NCI-H446 treated with DMSO at 0.1 percent for 48 hours (cell line): Measurements from ENCODE around the gene CCSAP.

Source experiments
- DNase-seq: peaks from one replicate; lab custom pipeline; 2025; lab: John Stamatoyannopoulos, UW

CCSAP gene

DNA sequence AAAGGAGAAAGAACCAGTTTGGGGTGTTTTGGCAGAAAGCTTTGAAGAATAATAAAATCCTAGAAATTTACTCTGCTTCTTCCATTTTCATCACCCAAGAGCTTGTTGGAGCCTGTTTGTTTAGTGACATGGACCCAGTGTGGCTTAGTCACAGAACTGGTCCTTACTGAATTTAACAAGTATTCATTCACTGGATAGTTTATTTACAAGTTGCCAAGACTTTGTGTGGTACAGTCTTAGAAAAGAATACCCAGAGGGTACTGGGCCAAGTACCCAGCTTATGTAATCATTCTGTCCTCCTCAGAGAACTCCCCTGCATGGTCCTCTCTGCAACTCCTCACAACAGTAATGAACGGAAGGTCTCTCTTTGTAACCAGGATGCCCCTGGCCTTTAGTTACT is 55.6 kb downstream of the CCSAP start:
- DNase-seq: no peak

DNA sequence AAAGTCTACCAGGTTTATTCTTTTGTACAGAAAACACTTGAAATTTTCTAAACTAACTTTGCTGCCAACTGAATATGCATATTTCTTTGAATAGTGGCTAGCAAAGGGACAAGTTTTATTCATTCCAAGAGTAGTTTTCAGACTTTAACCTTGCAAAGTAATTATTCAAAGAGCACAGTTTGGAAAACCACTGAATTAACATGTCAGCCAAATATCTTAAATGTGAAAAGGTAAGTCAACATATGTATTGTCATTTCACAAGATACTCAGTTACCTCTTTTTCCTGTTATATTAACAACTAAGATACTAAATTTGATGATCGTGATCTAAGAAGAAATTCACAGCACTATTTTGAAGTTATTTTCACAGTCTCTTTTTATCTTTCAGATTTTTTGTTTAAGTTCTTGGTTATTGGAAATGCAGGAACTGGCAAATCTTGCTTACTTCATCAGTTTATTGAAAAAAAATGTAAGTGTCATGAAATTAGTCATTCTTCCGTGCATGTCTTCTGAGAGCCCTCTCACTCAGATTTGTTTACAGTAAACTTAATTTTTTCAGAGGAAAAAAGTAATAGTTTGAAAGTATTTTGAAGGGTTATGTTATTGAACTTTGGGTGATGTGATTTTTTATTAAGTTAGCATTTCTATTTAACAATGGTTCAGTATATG is 56.6 kb downstream of the CCSAP start:
- no peak for DNase-seq

DNA sequence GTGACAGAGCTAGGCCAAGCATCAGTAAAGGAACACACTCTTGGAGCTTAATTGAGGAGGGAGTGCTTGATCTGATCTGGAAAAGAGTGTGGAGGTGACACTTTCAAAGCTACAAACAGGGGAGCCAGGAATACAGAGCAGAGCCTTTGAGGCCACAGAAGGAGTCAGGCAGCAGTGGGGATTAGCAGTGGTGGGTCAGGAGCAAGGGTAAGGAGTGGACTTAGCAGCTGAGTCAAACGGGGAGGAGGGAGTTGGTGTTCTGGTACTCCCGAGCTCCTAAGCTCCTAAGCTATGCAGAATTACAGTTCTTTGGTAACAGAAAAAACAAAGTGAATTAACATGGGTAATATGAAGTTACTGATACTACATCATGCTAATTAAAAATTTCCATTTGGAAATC is 57.4 kb downstream of the CCSAP start:
- no peak for DNase-seq

DNA sequence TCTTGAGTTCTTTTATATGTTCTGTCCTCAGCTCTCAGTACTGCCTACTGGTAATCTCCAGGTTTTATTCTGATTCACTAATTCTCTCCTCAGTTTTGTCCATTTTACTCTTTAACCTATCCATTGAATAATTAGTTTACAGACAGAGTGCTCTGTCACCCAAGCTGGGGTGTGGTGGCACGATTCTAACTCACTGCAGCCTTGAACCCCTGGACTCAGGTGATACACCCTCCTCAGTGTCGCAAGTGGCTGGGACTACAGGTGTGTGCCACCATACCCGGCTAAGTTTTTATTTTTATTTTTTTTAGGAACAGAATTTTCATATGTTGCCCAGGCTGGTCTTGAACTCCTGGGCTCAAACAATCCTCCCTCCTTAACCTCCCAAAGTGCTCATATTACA is 58.0 kb downstream of the CCSAP start:
- DNase-seq: no peak

DNA sequence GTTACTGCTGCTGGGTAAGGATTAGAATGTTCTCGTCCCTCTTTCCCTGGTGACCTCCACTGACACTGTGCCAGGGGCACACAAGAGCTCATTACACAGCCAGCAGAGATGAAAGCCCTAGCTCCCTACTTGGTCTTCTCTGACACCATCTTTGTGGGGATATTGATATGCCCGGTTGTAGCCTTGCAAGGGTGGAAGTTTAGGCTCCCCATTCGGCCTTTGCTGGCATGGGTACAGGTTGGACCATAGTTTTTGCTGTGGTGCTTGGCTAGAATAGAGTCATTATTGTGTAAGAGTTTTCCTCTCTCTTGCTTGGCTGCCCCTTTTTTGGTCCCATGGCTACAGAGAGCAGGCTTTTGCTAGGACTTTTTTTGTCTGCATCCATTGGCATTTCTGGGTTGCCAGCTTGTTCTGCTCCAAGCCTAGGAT is 59.6 kb downstream of the CCSAP start:
- no peak for DNase-seq

DNA sequence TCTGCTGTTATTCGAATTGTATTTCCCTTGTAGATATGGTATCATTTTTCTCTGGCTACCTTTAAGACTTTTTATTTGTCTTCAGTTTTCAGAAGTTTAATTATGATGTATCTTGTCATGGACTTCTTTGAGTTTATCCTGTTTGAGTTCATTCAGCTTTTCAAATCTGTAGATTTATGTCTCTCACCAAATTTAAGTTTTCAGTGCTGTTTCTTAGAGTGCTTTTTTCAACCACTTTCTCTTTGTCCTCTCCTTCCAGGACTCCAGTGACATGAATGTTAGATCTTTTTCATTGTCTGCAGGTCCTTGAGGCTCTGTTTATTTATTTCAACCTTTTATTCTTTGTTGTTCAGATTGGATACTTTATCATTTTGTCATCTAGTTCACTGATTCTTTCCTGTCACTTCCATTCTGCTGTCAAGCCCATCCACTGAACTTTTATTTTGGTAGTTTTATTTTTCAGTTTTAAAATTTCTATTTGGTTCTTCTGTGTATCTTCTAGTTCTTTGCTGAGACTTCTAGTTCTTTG is 60.5 kb downstream of the CCSAP start:
- DNase-seq: no peak

DNA sequence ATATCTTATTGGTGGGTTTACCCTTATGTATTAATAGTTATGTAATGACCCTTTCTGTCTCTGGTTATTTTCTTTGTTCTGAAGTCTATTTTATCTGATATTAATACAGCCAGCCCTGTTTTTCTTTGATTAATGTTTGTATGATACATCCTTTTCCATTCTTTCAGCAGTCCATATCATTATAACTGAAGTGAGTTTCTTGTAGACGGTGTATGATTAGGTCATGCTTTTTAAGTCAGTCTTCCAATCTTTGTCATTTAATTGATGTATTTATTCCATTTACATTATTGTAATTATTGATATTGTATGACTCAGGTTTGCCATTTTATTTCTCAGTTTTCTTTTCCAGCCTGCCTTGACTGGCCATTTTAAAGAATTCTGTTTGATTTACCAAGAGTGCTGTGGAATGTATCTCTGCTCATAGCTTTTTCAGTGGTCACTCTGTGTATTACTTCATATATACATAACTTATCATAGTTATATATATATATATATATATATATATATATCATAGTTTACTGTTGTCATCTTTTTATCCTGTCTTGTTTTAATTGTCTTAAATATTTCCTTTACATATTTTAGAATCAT is 61.4 kb downstream of the CCSAP start:
- no peak for DNase-seq

DNA sequence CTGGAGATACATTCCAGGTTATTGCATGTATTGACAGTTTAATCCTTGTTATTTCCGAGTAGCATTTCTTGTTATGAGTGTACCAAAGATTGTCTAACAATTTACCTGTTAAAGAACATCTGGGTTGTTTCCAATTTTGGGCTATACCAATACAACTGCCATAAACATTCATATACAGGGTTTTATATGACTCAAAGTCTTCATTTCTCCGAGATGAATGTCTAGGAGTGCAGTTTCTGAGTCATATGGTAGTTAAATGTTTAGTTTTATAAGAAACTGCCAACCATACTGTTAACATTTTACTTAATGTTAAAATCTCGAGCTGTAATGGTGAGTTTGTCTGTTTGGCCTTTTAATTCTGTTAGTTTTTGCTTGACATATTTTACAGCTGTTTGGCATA is 61.9 kb downstream of the CCSAP start:
- no peak for DNase-seq

DNA sequence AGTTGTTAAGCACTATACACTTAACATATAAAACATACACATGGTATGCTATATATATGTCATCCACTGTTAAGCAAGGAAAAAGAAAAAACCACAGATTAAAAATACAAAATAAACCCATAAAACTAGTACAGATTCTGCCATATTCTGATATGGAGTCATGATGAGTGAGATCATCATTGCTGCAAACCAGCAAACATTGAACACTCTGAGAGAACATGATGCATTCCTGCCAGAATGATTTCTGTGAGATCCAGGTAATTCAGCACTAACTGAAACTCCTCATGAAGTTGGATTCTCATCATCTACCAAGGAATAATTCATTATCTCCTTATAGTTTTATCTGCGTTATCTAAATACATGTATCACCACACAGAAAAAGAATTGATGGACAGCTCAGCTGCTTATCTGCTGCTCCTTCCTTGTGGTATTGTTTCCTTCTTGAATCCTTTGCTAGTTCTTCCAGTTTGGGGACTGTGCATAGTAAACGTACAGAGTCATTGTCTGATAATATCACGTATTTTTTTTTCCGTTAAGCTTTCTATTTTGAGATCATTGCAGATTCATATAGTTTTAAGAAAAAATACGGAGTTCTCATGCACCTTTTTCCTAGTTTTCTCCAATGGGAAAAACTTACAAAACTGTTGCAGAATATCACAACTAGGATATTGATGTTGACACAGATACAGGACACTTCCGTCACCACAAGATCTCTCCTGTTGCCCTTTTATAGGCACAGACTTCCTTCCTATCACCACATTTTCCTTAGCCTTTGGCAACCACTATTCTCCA is 62.6 kb downstream of the CCSAP start:
- no peak for DNase-seq

DNA sequence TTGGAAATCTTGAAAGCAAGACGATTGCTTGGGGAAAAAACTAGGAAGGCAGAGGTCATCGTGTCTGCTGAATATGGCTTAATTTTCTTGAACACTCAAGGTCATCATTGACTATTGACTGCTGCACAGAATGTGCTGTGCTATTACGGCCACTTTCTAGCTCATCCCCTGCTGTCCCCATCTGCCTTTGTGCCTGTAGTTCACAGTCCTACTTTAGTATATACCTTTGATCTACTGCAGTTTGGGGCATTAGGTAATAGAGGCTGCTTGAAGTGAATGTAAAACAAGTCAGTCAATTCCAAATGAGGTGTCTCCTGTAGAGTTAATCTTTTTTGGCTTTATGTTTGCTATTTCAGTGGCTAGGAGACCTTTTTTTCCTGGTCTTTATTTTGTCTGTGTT is 63.6 kb downstream of the CCSAP start:
- DNase-seq: no peak

DNA sequence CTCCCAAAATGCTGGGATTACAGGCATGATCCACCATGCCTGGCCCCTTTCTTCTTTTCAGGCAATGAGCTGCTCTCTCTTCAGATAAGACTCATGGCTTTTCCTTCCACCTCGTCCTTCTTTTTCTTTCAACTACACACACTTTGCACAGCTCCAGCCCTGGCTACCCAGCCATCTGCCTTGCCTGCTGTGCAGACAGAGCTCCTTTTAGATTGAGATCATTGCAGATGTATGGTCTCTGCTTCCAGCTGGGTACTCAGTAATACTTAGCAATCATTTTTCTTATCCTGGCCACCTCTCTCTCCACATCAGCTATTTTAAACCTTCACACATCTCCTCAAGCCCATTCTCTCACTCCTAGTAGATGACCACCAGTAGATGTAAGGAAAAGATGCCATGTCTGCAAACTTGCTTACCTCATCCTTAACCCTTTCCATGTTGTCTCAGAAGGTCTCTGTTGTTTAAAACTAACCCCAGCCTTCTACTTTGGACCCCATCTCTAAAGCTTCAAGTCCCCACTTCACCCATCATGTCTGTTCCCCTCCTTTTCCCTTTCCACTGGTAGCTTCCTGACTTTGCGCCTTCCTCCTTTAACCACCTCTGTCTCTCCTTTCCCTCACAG is 64.6 kb downstream of the CCSAP start:
- DNase-seq: no peak

DNA sequence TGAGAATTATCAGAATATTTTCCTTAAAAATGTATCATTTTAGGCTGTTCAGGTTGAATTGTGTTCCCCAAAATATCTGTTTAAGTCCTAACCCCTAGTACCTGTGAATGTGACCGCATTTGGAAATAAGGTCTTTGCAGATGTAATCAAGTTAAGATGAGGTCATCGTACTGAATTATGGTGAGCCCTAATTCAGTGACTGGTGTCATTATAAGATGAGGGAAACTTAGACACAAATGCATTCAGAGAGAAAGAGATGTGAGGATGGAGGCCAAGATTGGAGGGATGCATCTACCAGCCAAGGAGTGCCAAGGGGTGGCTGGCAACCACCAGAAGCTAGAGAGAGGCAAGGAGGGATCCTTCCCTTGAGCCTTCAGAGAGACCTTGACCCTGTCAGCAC is 67.8 kb downstream of the CCSAP start:
- DNase-seq: no peak

DNA sequence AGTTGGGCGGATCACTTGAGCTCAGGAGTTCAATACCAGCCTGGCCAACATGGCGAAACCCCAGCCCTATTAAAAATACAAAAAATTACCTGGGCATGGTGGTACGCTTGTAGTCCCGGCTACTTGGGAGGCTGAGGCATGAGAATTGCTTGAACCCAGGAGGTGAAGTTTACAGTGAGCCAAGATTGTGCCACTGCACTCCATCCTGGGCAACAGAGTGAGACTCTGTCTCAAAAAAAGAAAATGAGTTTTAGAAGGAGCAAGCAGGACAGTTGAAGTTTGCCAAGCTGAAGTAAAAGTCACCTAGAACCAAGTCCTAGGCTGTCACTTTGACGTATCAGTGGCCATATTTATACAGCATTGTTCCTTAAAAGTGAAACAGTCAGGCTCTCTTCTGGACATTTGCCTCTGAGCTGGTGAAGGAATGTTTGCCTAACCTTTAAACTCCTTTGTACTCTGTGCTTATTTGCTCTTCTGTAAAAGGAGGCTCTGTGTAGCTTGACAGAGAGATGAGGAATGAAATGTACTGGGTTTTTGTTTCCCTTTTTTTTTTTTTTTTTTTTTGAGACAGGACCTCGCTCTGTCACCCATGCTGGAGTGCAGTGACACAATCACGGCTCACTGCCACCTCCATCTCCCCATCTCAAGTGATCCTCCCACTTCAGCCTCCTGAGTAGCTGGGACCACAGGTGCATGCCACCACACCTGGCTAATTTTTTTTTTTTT is 69.2 kb downstream of the CCSAP start:
- DNase-seq: no peak

DNA sequence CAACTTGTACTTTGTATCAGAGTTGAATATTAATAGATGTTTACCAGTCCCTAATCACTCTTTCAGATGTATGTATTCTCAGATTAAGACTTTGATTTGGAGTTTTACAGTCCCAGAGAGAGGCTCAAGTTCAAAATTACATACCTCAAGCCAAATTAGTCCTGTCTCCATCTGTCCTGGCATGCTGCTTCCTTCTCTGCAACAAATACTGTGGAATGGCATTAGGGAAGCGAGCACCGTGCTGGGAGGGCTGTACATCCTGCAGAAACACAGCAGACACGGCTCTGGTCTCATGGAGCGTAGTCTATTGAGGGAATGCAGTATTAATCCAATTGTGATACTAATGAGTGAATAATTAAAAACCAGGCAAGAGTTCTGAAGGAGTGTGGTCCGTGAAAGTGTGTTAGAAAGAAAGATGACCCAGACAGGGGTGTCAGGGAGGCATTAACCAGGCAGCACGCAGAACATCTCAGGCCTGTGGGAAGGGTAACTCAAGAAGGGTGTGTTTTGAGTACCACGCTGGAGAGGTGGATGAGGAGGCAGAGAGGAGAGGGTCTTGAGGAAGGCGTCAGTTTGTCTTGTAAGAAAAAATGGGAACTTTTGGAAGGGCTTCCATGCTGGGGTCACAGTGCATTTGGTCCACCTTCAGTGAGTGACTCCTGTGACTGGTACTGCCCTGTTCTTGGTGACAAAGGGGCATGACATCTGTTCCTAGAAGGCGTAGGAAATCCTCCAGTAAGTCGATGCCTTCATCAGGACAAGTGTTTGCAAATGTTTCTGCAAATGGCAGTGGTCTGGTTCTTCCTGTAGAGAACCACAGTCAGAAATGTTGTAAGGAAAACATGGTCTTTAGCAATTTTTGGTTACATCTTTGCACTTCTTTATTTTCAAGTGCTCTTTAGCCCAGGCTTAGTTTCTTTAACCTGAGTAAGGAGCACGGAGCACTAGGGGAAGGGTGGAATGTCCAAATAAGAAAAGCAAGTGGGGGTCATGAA is 70.4 kb downstream of the CCSAP start:
- no peak for DNase-seq

DNA sequence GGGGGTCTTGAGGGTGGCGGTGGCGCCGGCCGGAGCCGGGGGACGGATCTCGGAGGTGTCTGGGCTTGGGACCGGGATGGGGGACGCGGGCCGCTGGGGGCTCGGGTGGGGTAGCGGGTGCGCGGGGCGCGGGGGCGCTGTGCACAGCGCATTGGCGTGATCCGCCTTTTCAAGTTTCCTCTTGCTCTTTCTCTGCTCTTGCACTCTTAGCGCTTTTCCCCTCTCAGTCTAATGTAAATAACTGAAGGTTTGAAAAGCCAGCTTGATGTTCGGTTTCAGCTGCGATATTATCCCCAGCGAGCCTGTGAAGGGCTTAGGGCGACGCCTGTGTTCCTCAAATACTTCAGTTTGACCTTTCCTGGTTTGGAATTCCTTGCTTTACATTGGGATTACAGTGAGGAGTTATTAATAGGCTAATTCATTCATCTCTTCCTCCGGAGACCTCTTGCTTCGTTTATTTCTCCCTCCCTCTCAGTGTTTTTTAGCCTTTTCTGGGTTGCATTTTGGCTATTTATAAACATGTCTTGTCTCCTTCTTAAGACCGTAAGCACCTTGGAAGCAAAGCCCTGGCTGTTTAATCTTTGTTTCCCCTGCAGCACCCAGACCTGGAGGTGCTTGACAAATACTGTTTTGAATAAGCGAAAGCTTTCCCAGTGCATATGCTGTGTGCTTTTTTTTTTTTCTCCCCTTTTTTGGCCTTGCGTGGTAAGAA is 71.2 kb downstream of the CCSAP start:
- no peak for DNase-seq
